Hepatocyte (in vitro differentiated cells): ENCODE measurements around the gene MIGA2. TPM values are rescaled to one million over a fixed set of nuclear protein-coding genes. Genes with fewer than 3 reads are reported as not detected.

Experiments
- DNase-seq: peaks from one replicate; pipeline ENCODE4 v3.0.0-alpha.2; 2016; ENCODE audit warnings: low spot score
- H2AFZ ChIP-seq: fragments of 200-600 bp; sonication (generic); 2 replicates; pipeline ENCODE4 v1.6.0; 2016; ENCODE audit warnings: antibody characterized with exemption, mild to moderate bottlenecking
- H3K27ac ChIP-seq: fragments of 200-600 bp; sonication (generic); 2 replicates; pipeline ENCODE4 v1.5.1; 2016; ENCODE audit warnings: mild to moderate bottlenecking
- H3K27me3 ChIP-seq: fragments of 200-600 bp; sonication (generic); 2 replicates; pipeline ENCODE4 v1.6.1; 2016
- H3K36me3 ChIP-seq: fragments of 200-600 bp; sonication (generic); replicated peaks from 2 replicates; pipeline ENCODE4 v1.5.1; 2016; ENCODE audit warnings: low read depth; ENCODE audit not compliant: insufficient read depth
- H3K4me1 ChIP-seq: fragments of 200-600 bp; sonication (generic); 2 replicates; pipeline ENCODE4 v1.5.1; 2016; ENCODE audit warnings: mild to moderate bottlenecking, moderate library complexity; ENCODE audit not compliant: insufficient read depth
- H3K4me2 ChIP-seq: fragments of 200-600 bp; sonication (generic); 2 replicates; pipeline ENCODE4 v1.6.0; 2016
- H3K4me3 ChIP-seq: fragments of 200-600 bp; sonication (generic); 2 replicates; pipeline ENCODE4 v1.5.1; 2016; ENCODE audit warnings: mild to moderate bottlenecking
- H3K79me2 ChIP-seq: fragments of 200-600 bp; sonication (generic); 2 replicates; pipeline ENCODE4 v1.6.0; 2017; ENCODE audit warnings: mild to moderate bottlenecking
- H3K9me2 ChIP-seq: fragments of 200-600 bp; sonication (generic); replicated peaks from 2 replicates; pipeline ENCODE4 v1.6.0; 2017; ENCODE audit warnings: mild to moderate bottlenecking; ENCODE audit not compliant: insufficient read depth
- H3K9me3 ChIP-seq: fragments of 200-600 bp; sonication (generic); 2 replicates; pipeline ENCODE4 v1.5.1; 2016; ENCODE audit warnings: low read depth, mild to moderate bottlenecking
- H4K20me1 ChIP-seq: fragments of 200-600 bp; sonication (generic); 2 replicates; pipeline ENCODE4 v1.6.0; 2016; ENCODE audit warnings: mild to moderate bottlenecking; ENCODE audit not compliant: insufficient read depth, poor library complexity, severe bottlenecking
- EZH2 ChIP-seq: fragments of 200-600 bp; sonication (generic); IDR thresholded peaks from 2 replicates; pipeline ENCODE4 v1.6.1; 2016; ENCODE audit warnings: antibody characterized with exemption, mild to moderate bottlenecking, borderline replicate concordance
- EZH2phosphoT487 ChIP-seq: fragments of 200-600 bp; sonication (generic); IDR thresholded peaks from one replicate; pipeline ENCODE4 v1.6.1; 2018; ENCODE audit warnings: antibody characterized with exemption, mild to moderate bottlenecking, low read depth, moderate library complexity; ENCODE audit not compliant: unreplicated experiment, severe bottlenecking
- WGBS: methylation state at CpG from one replicate; pipeline ENCODE4 v1.1.6; 2016; ENCODE audit warnings: low lambda C conversion rate; ENCODE audit errors: missing lambda C conversion rate; 5-methylcytosine and 5-hydroxymethylcytosine counted together
- polyA plus RNA-seq: library from polyadenylated mRNA; unstranded; fragments of >200 nt; fragmentation: Nextera tagmentation; extraction: Ambion mirVana; gene quantifications from 2 replicates; pipeline ENCODE4 v1.2.1, GENCODE V29; 2016
- total RNA-seq: library from RNA; depleted of rRNA; stranded (reverse); fragments of >200 nt; gene quantifications from 2 replicates; pipeline ENCODE4 v1.2.3, GENCODE V29; 2014
- TF ChIP-seq, protein P1 (sequence below): fragments of 200-600 bp; sonication (generic); IDR thresholded peaks from 2 replicates; pipeline ENCODE4 v1.5.1; 2016; ENCODE audit warnings: antibody characterized with exemption, mild to moderate bottlenecking; ENCODE audit not compliant: poor library complexity

MIGA2 gene
- total and polyA plus RNA-seq, 2 experiments from 2014 or later, result 23.4 to 29.5 TPM

GRCh38 chr9:129098328-129098727 lies 61.9 kb downstream of the MIGA2 start:
- no peaks in the 10 kb centered on the region for H3K9me2 ChIP-seq
- no peak overlapping the region for H3K4me2 ChIP-seq
- H3K27me3 ChIP-seq, result no peaks in the 10 kb centered on the region
- TF ChIP-seq, protein P1, sequence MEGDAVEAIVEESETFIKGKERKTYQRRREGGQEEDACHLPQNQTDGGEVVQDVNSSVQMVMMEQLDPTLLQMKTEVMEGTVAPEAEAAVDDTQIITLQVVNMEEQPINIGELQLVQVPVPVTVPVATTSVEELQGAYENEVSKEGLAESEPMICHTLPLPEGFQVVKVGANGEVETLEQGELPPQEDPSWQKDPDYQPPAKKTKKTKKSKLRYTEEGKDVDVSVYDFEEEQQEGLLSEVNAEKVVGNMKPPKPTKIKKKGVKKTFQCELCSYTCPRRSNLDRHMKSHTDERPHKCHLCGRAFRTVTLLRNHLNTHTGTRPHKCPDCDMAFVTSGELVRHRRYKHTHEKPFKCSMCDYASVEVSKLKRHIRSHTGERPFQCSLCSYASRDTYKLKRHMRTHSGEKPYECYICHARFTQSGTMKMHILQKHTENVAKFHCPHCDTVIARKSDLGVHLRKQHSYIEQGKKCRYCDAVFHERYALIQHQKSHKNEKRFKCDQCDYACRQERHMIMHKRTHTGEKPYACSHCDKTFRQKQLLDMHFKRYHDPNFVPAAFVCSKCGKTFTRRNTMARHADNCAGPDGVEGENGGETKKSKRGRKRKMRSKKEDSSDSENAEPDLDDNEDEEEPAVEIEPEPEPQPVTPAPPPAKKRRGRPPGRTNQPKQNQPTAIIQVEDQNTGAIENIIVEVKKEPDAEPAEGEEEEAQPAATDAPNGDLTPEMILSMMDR, result no peak
- TF ChIP-seq EZH2phosphoT487, result no peak
- TF ChIP-seq EZH2, result no peak
- 94% methylated on average over 11 of the region's 11 CpGs for WGBS
- no peak overlapping the region for H3K27ac ChIP-seq
- H3K4me1 ChIP-seq, result no peaks in the 10 kb centered on the region
- no peaks in the 10 kb centered on the region for H3K79me2 ChIP-seq
- no peaks in the 10 kb centered on the region for H3K36me3 ChIP-seq
- no peaks in the 10 kb centered on the region for H3K9me3 ChIP-seq
- no peak for DNase-seq
- no peak overlapping the region for H3K4me3 ChIP-seq
- H4K20me1 ChIP-seq, result no peaks in the 10 kb centered on the region
- no peak overlapping the region for H2AFZ ChIP-seq

DNA sequence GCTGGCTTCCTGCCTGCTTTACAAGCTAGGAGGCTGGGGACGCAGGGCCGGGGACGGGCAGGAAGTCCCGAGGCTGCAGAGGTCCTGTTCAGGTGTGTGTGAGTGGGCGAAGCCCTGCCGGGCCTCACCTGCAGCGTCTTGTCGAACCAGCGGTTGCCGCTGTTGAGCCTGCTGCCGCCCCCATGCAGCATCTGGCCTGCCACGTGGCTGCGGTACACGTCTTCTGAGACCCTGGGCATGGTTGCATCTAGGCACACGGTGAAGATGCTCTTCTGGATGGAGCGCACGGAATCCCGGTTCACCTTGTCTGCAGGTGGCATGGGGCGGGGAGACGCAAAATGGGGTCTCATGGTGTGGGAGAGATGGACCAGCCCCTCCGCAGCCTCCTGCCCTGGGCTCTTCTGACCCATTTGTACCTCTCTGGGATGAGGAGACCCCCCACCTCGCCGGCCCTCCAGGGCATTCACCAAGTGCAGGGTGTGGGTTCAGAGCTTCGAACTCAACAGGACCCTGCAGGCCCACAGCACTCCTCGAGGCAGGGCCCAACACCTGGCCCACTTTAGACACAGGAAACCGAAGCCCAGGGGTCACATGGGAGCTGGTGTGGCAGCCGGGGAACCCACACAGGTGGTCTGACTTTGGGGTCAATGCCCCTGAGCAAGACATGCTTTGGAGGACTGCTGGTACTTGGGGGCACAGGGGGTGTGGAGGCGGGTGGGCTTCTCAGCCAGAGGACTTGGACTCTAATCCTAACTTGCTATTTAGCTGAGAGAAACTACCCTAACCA lies 64.2 kb downstream of the MIGA2 start:
- no peak overlapping the region for H3K4me3 ChIP-seq
- no peak overlapping the region for H3K27ac ChIP-seq
- H3K79me2 ChIP-seq, result no peaks in the 10 kb centered on the region
- H3K9me3 ChIP-seq, result no peaks in the 10 kb centered on the region
- no peaks in the 10 kb centered on the region for H3K36me3 ChIP-seq
- WGBS, result 76% methylated on average over 28 of the region's 28 CpGs
- no peak overlapping the region for H3K4me2 ChIP-seq
- H4K20me1 ChIP-seq, result no peaks in the 10 kb centered on the region
- no peaks in the 10 kb centered on the region for H3K27me3 ChIP-seq
- H3K9me2 ChIP-seq, result no peaks in the 10 kb centered on the region
- no peak for DNase-seq
- no peak overlapping the region for H2AFZ ChIP-seq
- TF ChIP-seq EZH2 (no peak), EZH2phosphoT487 (no peak)
- TF ChIP-seq, protein P1, result no peak
- H3K4me1 ChIP-seq, result no peaks in the 10 kb centered on the region

DNA sequence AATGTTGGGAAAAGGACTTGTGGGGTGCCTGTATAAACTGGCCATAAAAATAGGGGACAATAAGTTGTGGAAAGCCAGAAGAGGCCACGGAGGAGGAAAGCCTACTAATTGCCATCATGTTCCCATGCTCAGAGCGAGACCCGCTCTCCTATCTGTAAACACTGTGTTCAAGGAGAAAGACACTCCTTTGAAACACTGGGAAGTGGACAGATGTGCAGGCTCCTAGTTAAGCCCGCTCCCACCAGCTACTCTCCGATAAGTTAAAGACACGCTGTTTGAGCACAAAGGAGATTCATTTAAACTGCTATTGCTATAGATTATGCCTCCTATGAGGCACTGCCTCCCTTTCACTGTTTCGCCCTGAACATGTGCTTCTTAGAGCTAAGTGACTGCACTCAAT lies 64.9 kb downstream of the MIGA2 start:
- Histone ChIP-seq H3K4me1 (peaks cover under 1% of the 10 kb centered on the region), H3K4me3 (no peak overlapping the region), H2AFZ (no peak overlapping the region), H3K79me2 (no peaks in the 10 kb centered on the region), H3K4me2 (no peak overlapping the region), H3K9me3 (no peaks in the 10 kb centered on the region), H3K27ac (no peak overlapping the region), H3K36me3 (no peaks in the 10 kb centered on the region), H4K20me1 (no peaks in the 10 kb centered on the region), H3K9me2 (no peaks in the 10 kb centered on the region), H3K27me3 (no peaks in the 10 kb centered on the region)
- TF ChIP-seq EZH2 (no peak), EZH2phosphoT487 (no peak)
- TF ChIP-seq, protein P1, result no peak
- DNase-seq, result no peak
- 91% methylated on average over 7 of the region's 7 CpGs for WGBS
